ACHN (cell line): ENCODE measurements around the gene SLC5A2.
"Not testable (repeated sequence)": the region's sequence is repeated elsewhere in the genome, so short reads cannot be mapped to it uniquely, and the experiment has no call there.

Source experiments
- DNase-seq: peaks from one replicate; pipeline ENCODE4 v3.0.0-alpha.2; 2015
- in situ Hi-C: cut with HindIII; loops from 2 replicates; pipeline ENCODE4 v1.10.0; 2017; ENCODE audit warnings: low sequenced_read_pairs, low pct_ligation_motif_present, low pct_unique_long_range_greater_than_20kb

The SLC5A2 gene

DNA sequence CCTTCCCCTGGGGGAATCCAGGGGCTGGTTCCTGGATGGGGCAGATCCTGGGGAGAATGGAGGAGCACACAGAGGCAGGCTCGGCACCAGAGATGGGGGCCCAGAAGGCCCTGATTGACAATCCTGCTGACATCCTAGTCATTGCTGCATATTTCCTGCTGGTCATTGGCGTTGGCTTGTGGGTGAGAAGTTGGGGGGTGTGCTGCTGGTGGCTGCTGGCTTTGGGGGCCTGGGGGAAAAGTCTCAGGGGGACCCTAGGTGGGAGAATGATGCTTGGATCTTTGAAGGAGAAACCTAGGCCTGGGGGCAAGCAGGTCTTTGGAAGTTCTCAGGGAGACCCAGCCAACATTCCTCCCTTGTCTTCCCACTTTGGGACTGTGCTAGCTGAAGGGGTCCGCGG lies at the start of gene SLC5A2:
SLC5A2 (plus strand) TSS at position 43 of the 400 bp plus-strand sequence; CDS start at position 57, 14 bp downstream.
- DNase-seq: no peak
- in situ Hi-C loops: no loop called here

DNA sequence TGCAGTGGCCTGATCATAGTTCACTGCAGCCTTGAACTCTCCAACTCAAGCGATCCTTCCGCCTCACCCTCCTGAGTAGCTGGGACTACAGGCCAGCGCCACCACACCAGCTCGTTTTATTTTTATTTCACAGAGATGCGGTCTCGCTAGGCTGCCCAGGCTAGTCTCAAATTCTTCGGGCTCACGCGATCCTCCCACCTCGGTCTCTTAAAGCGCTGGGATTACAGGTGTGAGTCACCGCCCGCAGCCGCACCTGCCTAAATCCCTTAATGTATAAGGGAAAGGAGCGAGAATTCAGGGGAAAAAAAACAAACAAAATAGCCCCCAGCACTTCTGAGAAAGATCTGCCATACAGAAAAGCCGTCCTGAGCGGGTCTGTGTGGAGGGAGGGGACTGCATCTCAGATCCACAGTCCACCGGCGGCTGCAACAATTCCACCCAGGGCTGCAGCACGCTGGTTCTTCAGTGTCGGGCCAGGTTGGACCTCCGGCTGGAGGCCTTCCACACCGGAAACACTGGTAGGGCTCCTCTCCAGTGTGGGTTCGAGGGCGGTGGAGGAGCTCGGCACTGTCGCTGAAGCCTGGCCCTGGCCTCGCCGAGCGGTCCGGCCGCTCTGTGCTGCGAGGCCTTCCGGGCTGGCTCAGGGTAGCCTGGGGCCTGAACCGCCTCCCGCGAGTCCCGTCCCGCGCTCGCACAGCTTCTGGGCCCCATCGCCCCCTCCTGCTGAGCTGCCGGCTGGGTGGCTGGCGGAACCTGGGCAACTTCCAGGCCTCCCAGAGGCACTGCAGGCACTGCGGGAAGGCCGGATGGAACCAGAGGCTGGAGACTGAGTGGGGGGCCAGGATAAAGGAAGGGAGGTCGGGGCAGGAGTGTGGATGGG lies 47.3 kb upstream of the SLC5A2 start:
- in situ Hi-C loops: no loop called here

GRCh38 chr16:31436221-31437045 lies 46.5 kb upstream of the SLC5A2 start:
- in situ Hi-C loops: no loop called here
- DNase-seq: no peak

More for the DNA sequence above, 47.3 kb upstream of the SLC5A2 start:
- DNase-seq: no peak

DNA sequence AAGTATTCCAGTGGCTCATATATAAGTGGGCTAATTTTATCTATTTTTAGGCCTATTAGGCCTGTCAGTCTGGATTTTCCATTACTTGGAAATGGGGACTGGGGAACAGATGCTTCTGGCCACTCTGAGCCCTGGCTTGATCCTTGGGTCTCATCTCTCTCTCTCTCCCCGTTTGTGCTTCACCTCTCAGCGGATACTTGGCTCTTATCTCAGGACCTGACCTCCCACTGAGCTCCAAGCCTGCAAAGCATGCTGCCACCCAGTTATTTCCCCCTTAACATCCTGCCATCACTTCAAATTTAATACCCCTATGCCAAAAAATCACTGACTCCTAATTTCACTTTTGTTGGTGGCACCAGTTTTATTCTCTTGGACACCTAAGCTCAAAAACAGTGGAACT lies 44.5 kb upstream of the SLC5A2 start:
- no peak for DNase-seq
- in situ Hi-C loops: no loop called here

- in situ Hi-C loops: not testable (repeated sequence)
Measured at GRCh38 chr16:31439023-31439422, 43.9 kb upstream of the SLC5A2 start.

GRCh38 chr16:31439519-31439918 lies 43.4 kb upstream of the SLC5A2 start:
- no peak for DNase-seq
- in situ Hi-C loops: no loop called here

More at GRCh38 chr16:31439023-31439422, 43.9 kb upstream of the SLC5A2 start:
- not testable (repeated sequence) for DNase-seq

GRCh38 chr16:31440516-31441184 lies 42.3 kb upstream of the SLC5A2 start:
- in situ Hi-C loops: no loop called here
- DNase-seq: no peak

GRCh38 chr16:31441956-31442355 lies 41.0 kb upstream of the SLC5A2 start:
- in situ Hi-C loops: no loop called here
- DNase-seq: no peak

- in situ Hi-C loops, DNase-seq: not testable (repeated sequence)
Measured at GRCh38 chr16:31445931-31446330, 37.0 kb upstream of the SLC5A2 start.

GRCh38 chr16:31451201-31451600 lies 31.7 kb upstream of the SLC5A2 start:
- in situ Hi-C loops: no loop called here
- no peak for DNase-seq

DNA sequence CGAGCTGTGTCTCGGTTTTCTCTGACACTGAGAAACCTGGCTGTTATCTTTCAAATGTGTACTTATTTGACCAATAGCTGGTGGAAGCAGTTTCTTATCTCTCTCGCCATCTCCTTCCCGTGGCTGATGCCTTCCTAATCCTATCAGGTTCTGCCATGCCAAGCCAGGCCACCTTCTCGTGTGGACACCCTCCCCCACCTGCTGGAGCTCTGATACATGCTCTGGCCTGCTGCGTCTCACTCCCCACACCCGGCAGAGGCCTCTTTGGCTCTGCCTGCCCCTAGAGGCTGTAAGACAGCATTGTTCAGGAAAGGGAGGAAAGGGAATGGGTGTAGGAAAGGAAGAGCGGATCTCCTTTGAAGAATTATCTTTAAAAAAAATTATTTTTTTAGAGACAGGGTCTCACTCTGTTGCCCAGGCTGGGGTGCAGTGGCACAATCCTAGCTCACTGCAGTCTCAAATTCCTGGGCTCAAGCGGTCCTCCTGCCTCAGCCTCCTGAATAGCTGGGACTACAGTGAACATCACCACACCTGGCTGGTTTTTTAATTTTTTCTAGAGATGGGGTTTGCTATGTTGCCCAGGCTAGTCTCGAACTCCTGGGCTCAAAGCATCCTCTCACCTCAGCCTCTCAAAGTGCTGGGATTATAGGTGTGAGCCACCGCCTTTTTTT lies 31.1 kb upstream of the SLC5A2 start:
- peak; percentile 89 for DNase-seq

GRCh38 chr16:31452631-31453106 lies 30.3 kb upstream of the SLC5A2 start:
- in situ Hi-C loops: no loop called here

More for the DNA sequence above, 31.1 kb upstream of the SLC5A2 start:
- in situ Hi-C loops: no loop called here

DNA sequence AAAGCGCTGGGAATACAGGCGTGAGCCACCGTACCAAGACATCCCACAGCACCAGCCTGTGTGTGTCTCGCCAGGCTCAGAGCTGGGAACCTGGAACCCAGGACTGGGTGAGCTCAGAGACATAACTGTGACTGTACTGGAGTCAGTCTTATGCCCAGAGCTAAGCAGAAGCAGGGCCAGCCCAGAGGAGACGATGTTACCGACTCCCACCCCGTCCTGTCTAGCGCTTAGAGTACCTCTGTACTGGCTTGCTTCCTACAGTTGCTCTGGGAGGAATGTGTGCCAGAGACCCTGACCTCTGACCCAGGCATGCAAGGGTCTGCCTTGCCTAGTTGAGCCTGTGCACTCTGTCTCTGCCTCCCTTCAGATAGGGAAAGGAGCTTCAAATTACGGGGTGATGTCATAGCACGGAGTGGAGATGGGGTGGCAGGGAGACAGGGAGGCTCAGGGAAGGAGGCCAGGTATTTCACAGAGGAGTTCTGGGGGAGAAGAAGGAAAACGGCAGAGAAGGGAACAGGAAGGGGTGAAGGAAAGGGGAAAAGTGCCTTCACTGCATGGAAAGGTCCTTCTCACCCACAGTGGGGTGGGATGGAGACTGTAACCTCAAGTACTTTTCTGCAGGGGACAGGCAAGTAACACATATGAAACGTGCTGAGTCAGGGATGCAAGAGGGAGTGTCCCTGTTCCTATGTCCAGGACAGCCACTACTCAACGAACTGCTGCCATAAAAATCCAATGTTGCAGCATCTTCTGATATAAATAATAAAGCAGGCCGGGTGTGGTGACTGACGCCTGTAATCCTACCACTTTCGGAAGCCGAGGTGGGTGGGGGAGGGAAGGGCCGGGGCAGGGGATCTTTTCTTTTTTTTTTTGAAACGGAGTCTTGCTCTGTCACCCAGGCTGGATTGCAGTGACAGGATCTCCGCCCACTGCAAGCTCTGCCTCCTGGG lies 29.4 kb upstream of the SLC5A2 start:
- peak; percentile 32 for DNase-seq
- in situ Hi-C loops: no loop called here

More at GRCh38 chr16:31452631-31453106, 30.3 kb upstream of the SLC5A2 start:
- peak; percentile 87 for DNase-seq

DNA sequence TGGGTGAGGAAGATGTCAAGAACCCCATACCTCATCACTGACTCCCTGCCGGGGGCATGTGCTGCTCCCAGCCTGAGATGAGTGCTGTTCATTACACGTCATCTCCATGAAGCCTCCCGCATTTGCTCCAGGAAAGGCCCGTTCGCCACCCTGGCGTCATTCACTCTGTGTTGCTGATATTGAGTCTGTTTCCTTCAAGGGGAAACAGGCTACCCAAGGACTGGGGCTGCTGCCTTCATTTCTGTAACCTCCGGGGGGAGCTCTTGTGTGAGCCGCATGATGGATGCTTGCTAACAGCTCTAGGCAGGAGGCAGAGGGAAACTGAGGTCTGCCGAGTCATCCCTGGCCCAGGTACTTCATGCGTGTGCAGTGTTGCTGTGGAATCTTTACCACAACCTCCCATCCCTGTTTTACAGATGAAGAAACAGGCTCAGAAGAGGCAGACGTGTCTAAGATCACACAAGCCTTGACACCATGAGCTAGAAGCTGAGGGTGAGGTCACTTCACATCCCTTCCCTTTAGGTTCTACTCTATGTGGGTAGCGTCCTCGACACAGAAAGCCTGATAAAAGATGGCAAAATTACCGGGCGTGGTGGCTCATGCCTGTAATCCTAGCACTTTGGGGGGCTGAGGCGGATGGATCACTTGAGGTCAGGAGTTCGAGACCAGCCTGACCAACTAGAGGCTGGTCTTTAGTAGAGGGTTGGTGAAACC lies 27.2 kb upstream of the SLC5A2 start:
- in situ Hi-C loops: no loop called here
- peak; percentile 56 for DNase-seq

DNA sequence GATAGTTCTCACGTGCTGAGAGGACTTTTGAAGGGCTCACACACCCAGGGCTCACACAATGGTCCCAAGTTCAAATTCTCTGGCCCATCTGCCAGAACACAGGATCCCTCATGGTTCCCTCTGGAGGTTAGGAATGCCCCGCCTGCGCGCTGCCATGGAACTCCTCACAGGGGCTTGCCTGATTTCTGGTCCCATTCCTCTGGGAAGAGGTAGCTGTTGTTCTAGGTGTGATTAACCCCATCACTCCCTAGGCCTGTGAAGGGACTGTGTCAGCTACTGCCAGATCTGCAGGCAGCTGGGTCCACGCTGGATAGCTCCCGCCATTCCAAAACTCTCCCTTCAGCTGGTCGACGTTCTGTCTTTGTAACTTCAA lies 25.9 kb upstream of the SLC5A2 start:
- in situ Hi-C loops: no loop called here

DNA sequence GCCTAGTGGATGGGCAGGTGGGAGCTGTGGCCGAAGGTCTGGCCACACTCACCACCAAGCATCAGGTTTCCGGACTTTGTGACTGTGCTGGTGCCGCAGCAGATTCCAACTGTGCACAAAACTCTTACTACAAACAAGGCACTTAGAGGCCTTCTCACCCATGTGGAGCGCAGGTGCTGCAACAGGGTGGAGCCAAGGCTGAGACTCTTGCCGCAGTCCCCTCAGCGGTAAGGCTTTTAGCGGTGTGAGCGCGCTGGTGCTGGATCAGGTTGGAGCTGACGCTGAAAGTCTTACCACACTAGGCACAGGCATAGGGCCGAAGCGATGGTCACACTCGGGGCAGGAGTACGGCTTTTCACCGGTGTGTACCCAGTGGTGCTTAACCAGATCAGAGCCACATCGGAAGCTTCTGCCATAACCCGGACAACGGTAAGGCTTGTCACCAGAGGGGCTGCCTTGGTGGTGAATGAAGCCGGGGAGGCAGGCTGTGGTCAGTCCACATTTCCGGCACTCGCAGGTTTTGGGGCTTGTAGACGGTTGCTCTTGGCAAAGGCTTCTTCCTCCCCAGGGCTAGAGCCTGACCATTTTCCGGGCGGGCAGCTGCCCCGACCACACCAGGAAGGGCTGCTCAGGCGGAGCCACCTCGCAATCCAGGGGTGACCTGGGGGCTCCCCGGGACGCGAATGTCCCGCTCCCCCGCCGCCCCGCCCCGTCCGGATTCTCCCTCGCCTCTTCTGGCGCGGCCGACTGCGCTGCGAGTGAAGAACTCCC lies 24.7 kb upstream of the SLC5A2 start:
- in situ Hi-C loops: no loop called here
- peak; percentile 54 for DNase-seq

More for the DNA sequence above, 25.9 kb upstream of the SLC5A2 start:
- DNase-seq: no peak
